ENCODE data around the gene ZNF418. TPM values are rescaled to one million over a fixed set of nuclear protein-coding genes. Genes with fewer than 3 reads are reported as not detected.
"Not testable (repeated sequence)": the region's sequence is repeated elsewhere in the genome, so short reads cannot be mapped to it uniquely, and the experiment has no call there.

Gene ZNF418
- total RNA-seq, 2 experiments from 2014 or later, result 0.57 to 1.5 TPM

- no peaks in the 10 kb centered on the region for H3K4me1 ChIP-seq (ENCODE audit: insufficient read depth, low read length, poor library complexity, severe bottlenecking)
- intact Hi-C loops (cut with micrococcal nuclease; ENCODE audit: unreplicated experiment), result loop anchor here (10.0 kb wide), 1 partner anchor 800 kb away; no protein-coding TSS in a partner anchor
Observed at GRCh38 chr19:57905258-57905657, 29.9 kb downstream of the ZNF418 start.

GRCh38 chr19:57903618-57904184, 31.5 kb downstream of the ZNF418 start:
- H3K4me3 ChIP-seq (ENCODE audit: low read depth, low read length, poor library complexity, severe bottlenecking), result no peak overlapping the region
- no TSS peak for BruUV-seq (replicated peaks)
- no peaks in the 10 kb centered on the region for H3K4me1 ChIP-seq (ENCODE audit: insufficient read depth, low read length, poor library complexity, severe bottlenecking)
- POLR2A ChIA-PET, result interaction anchor here (0.6 kb wide), 1 partner anchor 229 kb away, joined by 9 read pairs; no protein-coding TSS in a partner anchor
- H3K4me2 ChIP-seq (ENCODE audit: low read length), result no peak overlapping the region
- H3K9me3 ChIP-seq (ENCODE audit: low read length), result no peaks in the 10 kb centered on the region
- H3K79me2 ChIP-seq (ENCODE audit: insufficient read depth, low read depth, low read length), result no peaks in the 10 kb centered on the region
- intact Hi-C loops (cut with micrococcal nuclease; ENCODE audit: unreplicated experiment), result loop anchor here (10.0 kb wide), 1 partner anchor 799 kb away; no protein-coding TSS in a partner anchor
- TF ChIP-seq CTCF (conservative IDR thresholded peaks at IDR 0.05; ENCODE audit: low read length) (peak; percentile 59; the same call in 1 of the 2 replicates), EZH2phosphoT487 (IDR thresholded peaks at IDR 0.05; ENCODE audit: borderline replicate concordance, low read depth, low read length) (no peak)
- CTCF ChIA-PET (ENCODE audit: unreplicated experiment), result no interaction called here
- no peaks in the 10 kb centered on the region for H3K9me2 ChIP-seq (ENCODE audit: insufficient read depth, low read length)
- DNase-seq (ENCODE audit: low spot score), result no peak
- H4K20me1 ChIP-seq (ENCODE audit: insufficient read depth, low read length), result no peaks in the 10 kb centered on the region; the same call in 1 of the 2 replicates
- H3K27ac ChIP-seq (ENCODE audit: low read depth, low read length, poor library complexity, severe bottlenecking), result no peak overlapping the region
- H3K36me3 ChIP-seq (ENCODE audit: insufficient read depth, low read length), result peaks cover 14% of the 10 kb centered on the region
- no peak overlapping the region for H2AFZ ChIP-seq (ENCODE audit: low read length)

More at GRCh38 chr19:57905258-57905657, 29.9 kb downstream of the ZNF418 start:
- Histone ChIP-seq H2AFZ (ENCODE audit: low read length) (no peak overlapping the region), H3K4me2 (ENCODE audit: low read length) (no peak overlapping the region), H3K9me3 (ENCODE audit: low read length) (no peaks in the 10 kb centered on the region), H3K4me3 (ENCODE audit: low read depth, low read length, poor library complexity, severe bottlenecking) (no peak overlapping the region), H3K36me3 (ENCODE audit: insufficient read depth, low read length) (peaks cover 16% of the 10 kb centered on the region), H3K9me2 (ENCODE audit: insufficient read depth, low read length) (no peaks in the 10 kb centered on the region), H4K20me1 (ENCODE audit: insufficient read depth, low read length) (no peaks in the 10 kb centered on the region; the same call in 1 of the 2 replicates), H3K79me2 (ENCODE audit: insufficient read depth, low read depth, low read length) (no peaks in the 10 kb centered on the region), H3K27ac (ENCODE audit: low read depth, low read length, poor library complexity, severe bottlenecking) (no peak overlapping the region)
- TF ChIP-seq EZH2phosphoT487 (IDR thresholded peaks at IDR 0.05; ENCODE audit: borderline replicate concordance, low read depth, low read length), result no peak
- TF ChIP-seq CTCF (conservative IDR thresholded peaks at IDR 0.05; ENCODE audit: low read length), result no peak
- DNase-seq (ENCODE audit: low spot score), result no peak
- ChIA-PET POLR2A (no interaction called here), CTCF (ENCODE audit: unreplicated experiment) (no interaction called here)
- no TSS peak for BruUV-seq (replicated peaks)

GRCh38 chr19:57900311-57900710, 34.9 kb downstream of the ZNF418 start:
- CTCF ChIA-PET (ENCODE audit: unreplicated experiment), result no interaction called here
- intact Hi-C loops (cut with micrococcal nuclease; ENCODE audit: unreplicated experiment), result loop anchor here (10.0 kb wide), 1 partner anchor 796 kb away; no protein-coding TSS in a partner anchor

GRCh38 chr19:57890706-57891105, 44.5 kb downstream of the ZNF418 start:
- DNase-seq (ENCODE audit: low spot score); BruUV-seq (replicated peaks); H3K9me2 ChIP-seq (ENCODE audit: insufficient read depth, low read length); POLR2A ChIA-PET; H4K20me1 ChIP-seq (ENCODE audit: insufficient read depth, low read length); H3K4me3 ChIP-seq (ENCODE audit: low read depth, low read length, poor library complexity, severe bottlenecking); H3K4me2 ChIP-seq (ENCODE audit: low read length); H3K9me3 ChIP-seq (ENCODE audit: low read length); CTCF ChIA-PET (ENCODE audit: unreplicated experiment); H2AFZ ChIP-seq (ENCODE audit: low read length); intact Hi-C loops (cut with micrococcal nuclease; ENCODE audit: unreplicated experiment); H3K27ac ChIP-seq (ENCODE audit: low read depth, low read length, poor library complexity, severe bottlenecking): not testable (repeated sequence)
- peaks cover 20% of the 10 kb centered on the region for H3K36me3 ChIP-seq (ENCODE audit: insufficient read depth, low read length)
- H3K4me1 ChIP-seq (ENCODE audit: insufficient read depth, low read length, poor library complexity, severe bottlenecking), result peaks cover 13% of the 10 kb centered on the region
- peaks cover 31% of the 10 kb centered on the region for H3K79me2 ChIP-seq (ENCODE audit: insufficient read depth, low read depth, low read length)

More at GRCh38 chr19:57900311-57900710, 34.9 kb downstream of the ZNF418 start:
- Histone ChIP-seq H3K9me3 (ENCODE audit: low read length) (no peaks in the 10 kb centered on the region), H3K27ac (ENCODE audit: low read depth, low read length, poor library complexity, severe bottlenecking) (no peak overlapping the region), H4K20me1 (ENCODE audit: insufficient read depth, low read length) (no peaks in the 10 kb centered on the region), H3K36me3 (ENCODE audit: insufficient read depth, low read length) (no peaks in the 10 kb centered on the region), H3K4me1 (ENCODE audit: insufficient read depth, low read length, poor library complexity, severe bottlenecking) (no peaks in the 10 kb centered on the region), H3K79me2 (ENCODE audit: insufficient read depth, low read depth, low read length) (no peaks in the 10 kb centered on the region), H3K4me3 (ENCODE audit: low read depth, low read length, poor library complexity, severe bottlenecking) (no peak overlapping the region), H2AFZ (ENCODE audit: low read length) (no peak overlapping the region), H3K4me2 (ENCODE audit: low read length) (no peak overlapping the region), H3K9me2 (ENCODE audit: insufficient read depth, low read length) (no peaks in the 10 kb centered on the region)
- POLR2A ChIA-PET, result no interaction called here
- BruUV-seq (replicated peaks), result no TSS peak
- DNase-seq (ENCODE audit: low spot score), result no peak
- TF ChIP-seq EZH2phosphoT487 (IDR thresholded peaks at IDR 0.05; ENCODE audit: borderline replicate concordance, low read depth, low read length) (no peak), CTCF (conservative IDR thresholded peaks at IDR 0.05; ENCODE audit: low read length) (no peak)
